Skeletal muscle cell (primary cell): ENCODE data around the gene TBC1D1.

Source experiments
- DNase-seq: peaks from one replicate; pipeline ENCODE4 v3.0.0-alpha.2; 2010; ENCODE audit warnings: low read depth
- H3K4me3 ChIP-seq: 2 replicates; pipeline ENCODE4 v1.5.1; 2011; ENCODE audit warnings: low read depth, mild to moderate bottlenecking, control low read depth, low read length, moderate library complexity

Gene TBC1D1

DNA sequence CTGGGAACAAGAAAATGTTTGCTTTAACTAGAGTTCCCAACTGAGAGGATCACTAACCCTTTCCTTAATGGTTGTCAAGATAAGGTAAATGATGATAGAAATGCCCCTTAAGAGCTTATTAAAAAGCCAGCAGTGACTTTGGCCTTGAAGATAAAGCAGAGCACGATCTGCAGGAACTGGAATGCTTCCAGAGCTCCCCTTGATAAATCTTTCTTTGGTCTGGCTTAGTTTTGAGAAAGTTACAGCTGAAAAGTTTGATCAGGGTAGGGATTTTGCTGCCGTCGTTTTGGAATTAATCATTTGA, 133.3 kb downstream of the TBC1D1 start:
- H3K4me3 ChIP-seq = no peak overlapping the region
- no peak for DNase-seq

GRCh38 chr4:38025665-38026064, 134.8 kb downstream of the TBC1D1 start:
- H3K4me3 ChIP-seq = no peak overlapping the region
- no peak for DNase-seq

DNA sequence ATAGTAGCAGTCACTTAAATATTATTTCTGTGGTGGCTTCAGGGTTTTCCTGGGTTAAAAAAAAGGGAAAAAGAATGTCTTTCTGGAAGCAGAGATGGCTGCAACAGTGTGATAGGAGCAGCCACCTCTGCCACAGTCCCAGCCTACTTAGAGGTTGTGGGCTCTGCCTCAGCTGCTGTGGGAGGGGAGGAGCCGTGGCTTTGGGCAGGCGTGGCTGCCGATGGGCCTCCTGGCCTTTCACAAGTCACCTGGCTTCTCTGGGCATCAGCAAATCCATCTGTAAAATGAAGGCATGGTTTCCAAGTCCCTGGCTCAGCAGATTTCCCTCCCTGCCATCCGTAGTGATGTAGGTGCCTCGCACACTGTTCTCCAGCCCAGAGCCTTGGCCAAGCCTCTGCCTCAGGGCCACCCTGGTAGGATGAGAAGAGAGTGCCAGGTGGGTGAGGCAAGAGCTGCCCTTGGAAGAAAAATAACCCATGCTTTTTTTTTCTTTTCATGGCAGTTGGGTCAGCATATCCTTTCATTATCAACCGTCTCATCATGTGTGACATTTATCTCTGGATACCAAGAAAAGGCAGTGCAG, 135.4 kb downstream of the TBC1D1 start:
- H3K4me3 ChIP-seq = no peak overlapping the region
- no peak for DNase-seq

DNA sequence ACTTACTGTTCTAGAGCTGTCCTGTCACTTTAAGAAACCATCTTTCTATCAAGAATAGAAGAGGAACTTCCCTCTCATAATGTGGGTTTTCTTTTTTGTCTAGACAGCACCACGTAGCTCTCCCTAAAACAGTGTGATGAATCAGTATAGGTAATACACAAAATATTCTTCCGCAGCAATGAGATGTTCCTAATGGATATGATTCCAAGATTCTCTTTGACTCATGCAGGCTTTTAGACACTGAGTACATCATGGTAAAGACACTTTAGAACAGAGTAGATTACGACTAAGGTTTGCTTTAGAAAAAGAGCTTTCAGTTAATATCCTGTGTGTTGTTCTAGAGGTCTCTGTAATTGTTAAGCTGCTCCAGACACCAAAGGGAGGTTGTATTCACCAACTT, 139.1 kb downstream of the TBC1D1 start:
- H3K4me3 ChIP-seq = no peak overlapping the region
- DNase-seq = peak; percentile 57

DNA sequence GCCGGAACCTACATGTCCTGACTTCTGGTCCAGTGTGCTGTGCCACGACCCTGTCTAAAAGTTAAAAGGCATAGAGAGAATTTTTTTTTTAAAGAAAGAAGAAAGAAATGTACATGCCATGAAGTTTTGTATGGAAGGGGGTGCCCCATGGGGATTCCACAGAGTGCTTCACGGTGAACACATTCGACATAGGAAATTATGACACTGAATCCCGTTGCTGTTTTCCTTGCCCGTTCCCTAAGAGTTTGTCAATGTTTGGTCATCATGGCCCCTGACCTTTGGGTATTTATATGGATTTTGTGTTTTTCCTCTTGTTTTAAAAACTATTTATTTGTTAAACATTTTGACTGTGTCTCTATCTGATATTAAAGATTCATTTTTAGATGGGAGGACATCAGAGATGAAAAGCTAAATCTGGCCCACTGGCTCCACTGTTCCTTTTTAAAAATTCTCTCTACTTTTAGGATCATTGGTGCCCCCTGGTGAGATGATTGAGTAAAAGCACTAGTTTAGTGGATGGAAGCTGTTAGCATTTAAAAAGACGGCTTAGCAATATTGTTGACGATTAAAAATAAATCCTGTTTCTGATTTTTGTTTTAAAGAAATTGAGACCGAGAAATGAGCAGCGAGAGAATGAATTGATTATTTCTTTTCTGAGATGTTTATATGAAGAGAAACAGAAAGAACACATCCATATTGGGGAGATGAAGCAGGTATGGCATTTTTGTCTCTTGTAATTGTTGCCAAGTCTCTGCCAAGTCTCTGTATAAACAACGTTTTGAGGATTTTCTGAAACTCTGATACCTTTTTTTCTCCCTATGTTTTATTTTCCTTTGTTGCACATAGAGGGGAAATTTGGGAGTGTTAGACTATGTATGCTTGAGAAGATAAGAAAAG, 144.3 kb downstream of the TBC1D1 start:
- peak; percentile 25 for DNase-seq
- no peak overlapping the region for H3K4me3 ChIP-seq

GRCh38 chr4:38036548-38036947, 145.7 kb downstream of the TBC1D1 start:
- H3K4me3 ChIP-seq = no peak overlapping the region
- DNase-seq = no peak

DNA sequence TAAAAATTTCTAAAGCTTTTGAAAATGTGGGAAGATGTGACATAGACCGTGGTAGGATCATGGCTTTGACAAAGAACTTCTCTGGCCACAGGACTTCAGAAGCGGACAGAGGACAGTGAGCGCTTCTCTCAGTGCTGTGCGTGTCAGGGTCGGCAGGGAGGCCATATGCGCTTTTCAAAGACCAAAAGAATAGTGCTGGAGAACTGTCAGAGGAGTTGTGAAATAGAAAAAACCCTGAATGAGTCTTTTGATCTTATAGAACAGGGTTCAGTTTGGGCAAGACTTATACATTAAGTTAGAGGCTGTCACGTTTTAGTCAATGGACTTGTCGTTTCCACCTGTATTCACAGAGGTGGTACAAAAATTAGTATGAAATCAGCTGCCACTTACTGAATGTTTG, 146.7 kb downstream of the TBC1D1 start:
- no peak overlapping the region for H3K4me3 ChIP-seq
- no peak for DNase-seq

GRCh38 chr4:38040619-38041018, 149.7 kb downstream of the TBC1D1 start:
- no peak overlapping the region for H3K4me3 ChIP-seq

GRCh38 chr4:38044060-38044459, 153.2 kb downstream of the TBC1D1 start:
- DNase-seq = no peak

More at GRCh38 chr4:38040619-38041018, 149.7 kb downstream of the TBC1D1 start:
- no peak for DNase-seq

GRCh38 chr4:38045289-38045988, 154.6 kb downstream of the TBC1D1 start:
- no peak overlapping the region for H3K4me3 ChIP-seq
- no peak for DNase-seq

More at GRCh38 chr4:38044060-38044459, 153.2 kb downstream of the TBC1D1 start:
- no peak overlapping the region for H3K4me3 ChIP-seq

GRCh38 chr4:38046727-38047489, 156.0 kb downstream of the TBC1D1 start:
- peak; percentile 4 for DNase-seq
- H3K4me3 ChIP-seq = no peak overlapping the region

DNA sequence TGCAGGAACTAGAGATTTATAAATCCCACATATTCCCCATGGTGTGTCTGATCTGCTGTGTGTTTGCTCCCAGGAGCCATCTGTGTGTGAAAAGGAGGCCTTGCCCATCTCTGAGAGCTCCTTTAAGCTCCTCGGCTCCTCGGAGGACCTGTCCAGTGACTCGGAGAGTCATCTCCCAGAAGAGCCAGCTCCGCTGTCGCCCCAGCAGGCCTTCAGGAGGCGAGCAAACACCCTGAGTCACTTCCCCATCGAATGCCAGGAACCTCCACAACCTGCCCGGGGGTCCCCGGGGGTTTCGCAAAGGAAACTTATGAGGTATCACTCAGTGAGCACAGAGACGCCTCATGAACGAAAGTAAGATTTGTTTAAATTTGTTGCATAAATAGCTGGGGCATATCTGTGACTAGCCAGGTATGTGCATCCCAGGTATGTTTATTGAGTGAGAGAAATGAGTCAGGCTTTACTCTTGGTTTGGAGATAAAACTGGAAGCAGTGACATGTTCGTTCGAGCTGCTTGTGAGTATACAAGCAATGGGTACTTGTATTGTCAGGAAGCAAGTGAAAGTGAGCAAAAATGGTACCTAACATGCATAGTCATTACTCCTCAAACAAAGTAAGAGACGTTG, 158.8 kb downstream of the TBC1D1 start:
- no peak for DNase-seq
- no peak overlapping the region for H3K4me3 ChIP-seq

- H3K4me3 ChIP-seq = no peak overlapping the region
- no peak for DNase-seq
Observed at GRCh38 chr4:38050560-38051350, 159.9 kb downstream of the TBC1D1 start.

GRCh38 chr4:38055566-38055965, 164.7 kb downstream of the TBC1D1 start:
- H3K4me3 ChIP-seq = no peak overlapping the region
- DNase-seq = no peak

- no peak for DNase-seq
- no peak overlapping the region for H3K4me3 ChIP-seq
Observed at GRCh38 chr4:38056011-38056685, 165.3 kb downstream of the TBC1D1 start.

DNA sequence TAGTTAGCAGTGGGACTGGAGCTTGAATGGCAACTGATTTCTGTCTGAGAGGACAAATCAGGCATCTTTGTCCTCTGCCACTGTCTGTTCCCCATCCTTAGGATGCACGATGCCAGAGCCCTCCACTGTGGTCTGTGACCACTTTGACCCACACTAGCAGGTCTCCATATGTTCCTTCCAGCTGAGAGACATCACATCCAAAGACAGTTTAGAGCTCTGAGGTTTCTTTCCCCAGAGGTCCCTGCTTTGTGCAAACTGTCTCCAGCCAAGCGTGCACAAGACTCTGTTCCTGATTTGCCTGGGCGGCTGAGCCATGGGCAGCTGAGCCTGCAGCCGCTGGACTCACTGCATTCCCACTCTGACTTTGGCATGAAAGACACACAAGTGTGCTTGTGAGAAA, 167.3 kb downstream of the TBC1D1 start:
- no peak for DNase-seq
- H3K4me3 ChIP-seq = no peak overlapping the region

DNA sequence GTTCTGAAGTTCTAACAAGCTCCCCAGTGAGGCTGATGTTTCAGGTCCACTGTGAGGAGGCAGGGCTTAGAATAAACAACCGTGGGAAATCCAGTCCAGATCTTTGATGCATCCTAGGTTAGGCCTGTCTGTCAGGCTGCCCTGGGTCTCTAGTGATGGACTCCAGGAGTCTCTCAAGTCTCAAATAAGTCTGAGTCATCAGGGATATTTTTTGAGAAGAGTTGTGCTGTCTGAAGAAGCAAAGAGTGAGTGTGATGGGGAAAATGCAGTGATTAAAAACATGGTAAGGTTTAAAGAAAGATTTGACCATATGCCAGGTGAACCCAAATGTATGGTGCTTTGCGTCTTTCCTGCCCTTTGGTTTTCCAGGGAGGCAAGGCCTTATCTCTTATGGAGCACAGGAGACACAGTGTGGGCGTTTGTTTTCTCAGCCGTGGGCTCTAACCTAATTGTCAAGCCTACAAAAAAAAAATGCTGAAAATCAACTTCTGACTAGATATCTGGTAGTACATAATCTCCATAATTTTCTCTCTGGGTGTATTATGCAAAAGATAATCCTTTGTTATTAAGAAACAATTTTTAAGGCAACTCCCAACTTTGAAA, 170.0 kb downstream of the TBC1D1 start:
- H3K4me3 ChIP-seq = no peak overlapping the region
- DNase-seq = no peak
